ENCODE results near the gene SLC1A1. TPM values are rescaled to one million over a fixed set of nuclear protein-coding genes. Genes with fewer than 3 reads are reported as not detected.
"Not testable (repeated sequence)": the region's sequence is repeated elsewhere in the genome, so short reads cannot be mapped to it uniquely, and the experiment has no call there.

The SLC1A1 gene
- total RNA-seq, 1 donor from 2014 or later, result 2.1 TPM

DNA sequence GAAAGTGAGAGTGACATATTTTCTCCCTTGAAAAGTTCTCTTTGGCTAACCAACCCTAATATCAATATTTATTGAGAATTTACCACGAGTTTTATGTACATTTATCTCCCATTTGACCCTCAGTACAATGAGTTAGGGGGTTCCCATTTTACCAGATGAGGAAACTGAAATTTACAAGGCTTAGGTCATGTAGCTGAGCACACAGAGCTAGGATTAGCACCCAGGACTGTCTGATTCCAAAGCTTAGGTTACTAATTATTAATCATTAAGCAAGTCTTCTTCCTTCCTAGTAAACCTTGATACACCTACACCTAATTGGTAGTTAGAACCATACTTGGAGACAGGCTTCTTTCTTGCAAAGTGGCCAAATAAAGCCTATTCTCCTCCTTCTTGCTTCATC, 12.2 kb downstream of the SLC1A1 start:
- ATAC-seq (no peak), DNase-seq (no peak)
- intact Hi-C loops (cut with micrococcal nuclease), result no loop called here

DNA sequence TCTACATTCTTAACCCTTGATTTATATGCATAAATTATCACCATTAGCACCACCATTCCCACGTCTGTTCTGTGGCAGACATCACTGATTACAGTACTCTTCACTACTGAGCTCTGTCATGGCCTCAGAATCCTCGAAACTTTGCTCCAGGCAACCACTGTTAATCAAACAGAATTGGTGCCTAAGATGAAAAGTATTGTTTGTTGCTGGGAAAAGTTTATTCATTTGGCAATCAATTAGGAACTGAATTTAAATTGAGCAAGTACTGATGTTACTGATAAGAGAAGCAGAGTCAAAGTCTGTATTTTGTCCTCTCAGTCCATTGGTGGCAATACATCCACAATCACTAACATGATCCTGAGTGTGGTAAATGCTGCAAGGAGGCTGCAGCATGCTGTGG, 12.8 kb downstream of the SLC1A1 start:
- intact Hi-C loops (cut with micrococcal nuclease), result no loop called here

DNA sequence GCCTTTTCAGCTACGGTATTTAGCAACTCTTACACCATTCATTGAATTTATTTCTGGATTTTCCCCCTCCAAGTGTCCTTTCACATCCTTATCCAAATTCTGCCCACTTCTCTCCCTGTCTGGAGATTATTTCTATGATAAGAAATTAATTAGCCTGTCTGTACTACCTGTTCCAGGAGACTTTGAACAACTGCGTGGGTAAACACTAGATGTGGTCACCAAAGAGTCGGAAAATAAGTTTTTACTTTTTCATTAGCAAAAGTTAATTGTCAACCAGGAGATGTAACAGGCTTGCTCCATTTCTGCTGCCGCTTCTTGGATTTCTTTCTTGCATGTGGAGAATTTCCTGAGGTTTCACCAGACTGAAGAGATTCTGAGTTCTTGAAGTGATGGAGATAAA, 14.0 kb downstream of the SLC1A1 start:
- DNase-seq, result no peak
- intact Hi-C loops (cut with micrococcal nuclease), result no loop called here

More for the DNA sequence above, 12.8 kb downstream of the SLC1A1 start:
- ATAC-seq (no peak), DNase-seq (no peak)

DNA sequence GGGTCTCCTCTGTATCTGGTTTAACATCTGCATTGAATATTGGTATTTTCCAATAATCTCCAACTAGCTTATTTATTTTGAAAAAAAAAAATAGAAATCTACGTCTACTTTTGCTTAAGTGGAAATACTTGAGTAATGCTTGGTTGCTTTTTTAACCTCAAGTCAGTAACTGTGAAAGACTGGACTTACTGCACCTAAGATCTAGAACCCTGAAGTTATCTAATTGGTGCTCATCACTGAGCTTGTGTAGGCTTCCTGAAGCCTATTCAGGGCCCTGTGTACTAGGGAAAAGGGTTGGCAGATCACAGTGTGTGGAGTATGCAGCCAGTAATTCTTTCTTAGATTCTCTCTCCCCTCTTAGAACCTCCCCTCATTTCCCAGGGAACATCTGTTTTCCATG, 16.2 kb downstream of the SLC1A1 start:
- DNase-seq (no peak), ATAC-seq (no peak)
- intact Hi-C loops (cut with micrococcal nuclease), result no loop called here

More for the DNA sequence above, 14.0 kb downstream of the SLC1A1 start:
- no peak for ATAC-seq

DNA sequence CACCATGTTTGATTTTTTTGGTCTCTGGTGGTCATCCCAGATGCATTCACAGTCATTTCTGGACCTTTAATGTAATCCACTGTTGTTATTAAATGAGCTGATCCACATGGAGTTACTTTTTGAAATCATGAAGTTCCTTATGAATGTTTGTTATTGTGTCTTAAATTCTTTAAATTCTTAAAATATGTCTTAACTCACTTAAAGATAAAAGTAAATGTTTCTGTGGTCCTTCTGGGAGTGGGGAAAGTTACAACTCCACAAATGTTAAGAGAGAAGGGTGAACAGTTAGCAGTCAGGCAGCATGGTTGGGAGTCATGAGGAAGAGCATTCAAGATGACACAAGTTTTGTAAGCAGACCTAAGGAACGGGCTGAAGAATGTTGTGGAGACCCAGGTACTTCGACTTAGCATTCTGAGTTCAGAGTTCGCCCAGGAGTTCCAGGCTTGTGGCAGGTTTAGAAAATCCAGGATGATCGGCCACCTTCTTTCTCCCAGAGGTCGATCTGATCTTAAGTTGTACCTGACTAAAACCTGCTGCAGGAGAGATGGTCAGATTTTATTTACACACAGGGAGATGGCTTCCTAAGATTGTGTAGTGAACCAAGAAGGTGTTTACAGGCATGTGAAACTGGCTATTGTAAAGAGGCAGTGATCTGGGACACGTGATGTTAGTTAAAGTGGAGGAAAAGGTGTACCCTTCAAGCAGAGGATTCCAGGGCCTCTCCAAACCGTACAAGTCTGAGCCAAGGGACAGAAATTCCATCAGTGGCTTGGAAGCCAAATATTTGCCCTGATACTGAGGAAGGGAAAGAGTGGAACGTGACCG, 17.2 kb downstream of the SLC1A1 start:
- ATAC-seq (no peak), DNase-seq (no peak)
- intact Hi-C loops (cut with micrococcal nuclease), result no loop called here

DNA sequence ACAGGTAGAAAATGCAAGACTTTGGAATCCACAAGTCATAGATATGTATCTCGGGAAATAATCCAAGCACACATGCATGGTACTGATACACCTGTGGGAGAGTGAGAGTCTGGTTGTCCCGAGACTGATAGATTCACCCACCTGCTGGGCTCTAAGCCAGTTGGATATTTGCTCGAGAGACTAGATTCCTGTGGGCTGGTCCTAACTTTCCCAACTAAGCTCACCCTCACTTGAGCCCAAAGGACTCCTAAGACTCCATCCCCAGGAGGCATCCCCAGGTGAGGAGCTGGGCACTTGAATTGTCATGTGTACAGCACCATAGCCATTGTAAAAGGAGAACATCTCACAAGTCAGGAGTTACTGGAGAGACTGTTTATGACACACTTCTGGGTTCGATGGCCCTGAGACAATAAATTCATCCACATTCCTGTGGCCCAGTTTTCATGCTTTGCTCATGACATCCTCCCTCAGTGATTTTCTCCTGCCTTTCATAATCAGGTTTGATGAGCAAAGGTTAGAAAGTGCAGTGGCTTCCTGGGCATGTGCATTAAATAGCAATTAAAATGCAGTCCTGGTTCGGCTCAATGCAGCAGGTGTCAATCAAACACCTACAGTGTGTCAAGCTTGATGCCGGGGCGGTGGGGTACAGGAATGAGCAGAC, 18.1 kb downstream of the SLC1A1 start:
- intact Hi-C loops (cut with micrococcal nuclease), result no loop called here
- DNase-seq, result no peak
- no peak for ATAC-seq

DNA sequence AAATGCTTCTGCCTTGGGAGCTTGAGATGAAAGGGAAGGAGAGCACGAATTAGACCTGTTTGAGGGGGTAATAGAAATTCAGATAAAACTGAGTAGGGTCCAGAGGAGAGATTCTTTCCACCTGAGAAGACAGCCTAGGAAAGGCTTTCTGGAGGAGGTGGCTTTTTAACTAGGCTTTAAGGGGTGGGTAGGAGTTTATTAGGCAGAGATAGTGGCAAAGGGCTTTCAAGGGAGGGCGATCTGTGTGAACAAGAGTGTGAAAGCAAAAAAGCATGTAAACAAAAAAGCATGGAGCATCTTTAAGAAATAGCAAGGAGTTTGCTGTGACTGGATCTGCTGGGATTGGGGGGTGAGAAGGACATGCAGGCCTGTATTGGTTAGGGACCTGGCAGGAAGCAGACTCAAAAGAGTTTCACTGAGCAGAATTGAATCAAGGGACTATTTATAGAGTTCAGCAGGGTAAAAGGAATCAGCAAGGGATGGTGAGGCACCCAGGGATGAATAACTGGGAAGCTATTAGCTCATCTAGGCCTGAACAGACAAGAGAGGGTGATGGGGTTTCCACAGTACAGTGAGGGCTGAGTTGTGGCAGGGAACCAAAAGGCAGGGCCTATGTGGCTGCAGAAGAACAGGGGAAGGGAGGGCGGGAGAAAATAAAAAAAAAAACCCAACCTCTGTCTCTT, 18.8 kb downstream of the SLC1A1 start:
- no peak for DNase-seq
- intact Hi-C loops (cut with micrococcal nuclease), result no loop called here
- no peak for ATAC-seq

DNA sequence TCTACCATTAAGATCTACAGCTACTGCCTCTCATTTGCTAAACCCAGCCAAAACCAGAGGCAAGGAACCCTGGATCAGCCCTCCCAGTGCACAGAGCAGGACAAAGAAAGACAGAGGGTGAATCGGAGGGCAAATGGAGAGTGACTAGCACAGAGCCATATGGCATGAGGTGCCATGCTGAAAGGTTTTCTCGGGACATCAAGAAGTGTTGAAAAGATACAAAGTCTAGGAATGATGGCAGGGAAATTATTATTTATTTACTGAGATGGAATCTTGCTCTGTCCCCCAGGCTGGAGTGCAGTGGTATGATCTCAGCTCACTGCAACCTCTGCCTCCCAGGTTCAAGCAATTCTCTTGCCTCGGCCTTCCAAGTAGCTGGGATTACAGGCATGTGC, 19.3 kb downstream of the SLC1A1 start:
- intact Hi-C loops (cut with micrococcal nuclease), result no loop called here
- DNase-seq, result no peak
- ATAC-seq, result no peak

DNA sequence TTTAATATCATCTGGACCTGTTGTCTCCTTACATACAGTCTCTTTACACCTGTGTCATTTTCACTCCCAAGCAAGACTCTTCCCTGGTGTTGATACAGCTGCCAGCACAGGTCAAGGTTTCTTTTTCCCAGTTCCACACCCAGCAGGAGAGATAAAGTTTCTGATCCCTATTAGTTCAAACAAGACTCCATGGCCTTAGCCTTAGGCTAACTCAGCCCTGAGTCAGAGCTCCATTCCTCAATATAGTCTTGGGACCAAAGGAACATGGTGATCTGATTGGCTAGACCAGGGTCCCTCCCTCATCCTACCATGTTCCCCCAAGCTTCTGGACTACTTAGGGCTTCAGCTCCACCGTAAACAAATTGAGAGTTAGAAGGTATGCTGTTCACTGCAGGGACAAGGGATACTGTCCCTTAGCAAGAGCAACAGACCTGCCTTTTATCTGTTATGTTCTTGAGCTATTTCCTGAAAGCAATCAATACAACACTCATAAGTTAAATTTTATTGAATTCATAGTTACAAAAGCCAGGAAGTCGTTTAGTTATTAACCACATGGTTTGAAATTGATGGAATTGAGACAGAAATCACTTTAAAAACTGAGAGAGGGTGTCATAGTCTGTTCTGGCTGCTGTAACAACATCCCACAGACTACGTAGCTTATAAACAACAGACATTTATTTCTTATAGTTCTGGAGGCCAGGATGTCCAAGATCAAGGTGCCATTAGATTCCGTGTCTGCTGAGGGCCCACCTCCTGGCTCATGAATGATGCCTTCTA, 20.5 kb downstream of the SLC1A1 start:
- ATAC-seq (no peak), DNase-seq (no peak)
- intact Hi-C loops (cut with micrococcal nuclease), result no loop called here

DNA sequence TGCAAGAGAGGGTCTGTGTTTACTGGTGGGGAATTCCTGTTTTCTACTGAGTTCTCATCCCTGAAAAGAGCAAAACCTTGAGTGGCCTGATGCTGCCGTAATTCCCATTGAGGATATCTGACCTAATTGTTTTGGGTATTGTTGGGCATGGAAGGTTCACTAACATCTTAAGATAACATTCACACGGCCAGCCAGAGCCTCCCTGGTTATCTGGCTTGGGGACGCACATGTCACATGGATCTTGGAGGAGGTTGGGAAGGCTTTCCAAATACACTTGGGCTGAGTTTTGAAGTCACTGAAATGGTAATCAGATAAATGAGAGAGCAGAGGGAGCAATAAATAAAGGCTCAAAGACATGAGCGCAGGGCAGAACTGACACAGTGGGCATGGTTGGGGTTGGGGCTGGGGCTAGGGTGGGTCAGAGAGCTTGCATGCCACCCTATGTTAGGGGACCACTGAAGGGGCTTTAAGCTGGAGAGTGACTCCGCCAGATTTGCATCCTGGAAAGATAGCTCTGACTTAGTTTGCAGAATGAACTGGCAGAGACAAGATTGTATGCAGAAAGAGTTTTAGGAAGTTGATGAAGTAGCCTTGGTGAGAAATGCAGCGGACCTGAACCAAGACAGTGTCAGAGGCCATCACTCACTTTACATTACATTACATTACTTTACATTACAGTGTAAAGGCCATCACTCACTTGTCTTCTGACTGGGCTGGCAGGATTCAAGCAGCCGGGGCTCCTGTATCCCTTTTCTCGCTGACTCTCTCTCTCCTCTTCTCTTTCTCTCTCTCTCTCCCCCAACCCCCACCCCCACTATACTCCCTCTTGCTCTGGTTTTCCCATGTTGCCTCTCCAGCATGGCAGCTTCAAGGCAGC, 24.2 kb downstream of the SLC1A1 start:
- ATAC-seq, result no peak
- intact Hi-C loops (cut with micrococcal nuclease), result no loop called here
- DNase-seq, result no peak

DNA sequence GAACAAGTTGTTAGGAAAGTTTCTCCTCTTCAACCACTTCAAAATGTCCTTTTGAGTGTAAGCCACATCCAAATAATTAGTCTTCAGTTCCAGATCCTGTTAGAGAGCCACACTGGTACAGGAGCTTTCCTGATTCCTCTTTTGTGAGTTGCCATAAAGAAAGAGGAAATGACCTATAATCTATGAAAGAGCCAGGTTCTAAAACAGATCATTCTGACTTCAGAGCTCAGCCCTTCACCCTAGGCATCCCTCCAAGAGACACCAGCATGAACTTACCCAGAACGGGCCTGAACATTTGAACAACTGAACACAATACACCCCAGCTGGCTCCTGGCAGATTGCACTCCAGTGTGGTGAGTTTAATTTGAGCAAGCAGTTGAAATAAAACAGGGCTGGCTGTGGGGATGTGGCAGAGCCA, 25.7 kb downstream of the SLC1A1 start:
- no peak for DNase-seq
- ATAC-seq, result no peak
- intact Hi-C loops (cut with micrococcal nuclease), result no loop called here

DNA sequence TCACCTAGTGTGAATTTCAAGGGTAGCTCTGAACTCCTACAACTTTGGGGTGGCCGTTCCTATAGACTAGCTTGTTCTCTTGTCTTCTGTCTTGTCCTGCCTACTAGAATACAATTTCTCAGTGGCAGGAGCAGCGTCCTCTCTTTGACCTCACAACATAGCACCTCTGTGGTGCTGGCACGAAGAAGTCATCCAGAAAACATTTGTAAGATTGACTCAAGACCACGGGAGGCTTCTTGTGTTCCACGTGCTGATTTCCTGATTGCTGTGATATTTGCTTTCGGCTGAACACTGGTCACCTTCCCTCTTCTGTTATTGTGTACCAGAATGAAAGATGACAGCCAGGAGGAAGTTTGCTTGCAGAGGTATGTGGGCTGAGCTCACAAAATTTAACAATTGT, 27.0 kb downstream of the SLC1A1 start:
- no peak for ATAC-seq
- intact Hi-C loops (cut with micrococcal nuclease), result no loop called here
- DNase-seq, result no peak

DNA sequence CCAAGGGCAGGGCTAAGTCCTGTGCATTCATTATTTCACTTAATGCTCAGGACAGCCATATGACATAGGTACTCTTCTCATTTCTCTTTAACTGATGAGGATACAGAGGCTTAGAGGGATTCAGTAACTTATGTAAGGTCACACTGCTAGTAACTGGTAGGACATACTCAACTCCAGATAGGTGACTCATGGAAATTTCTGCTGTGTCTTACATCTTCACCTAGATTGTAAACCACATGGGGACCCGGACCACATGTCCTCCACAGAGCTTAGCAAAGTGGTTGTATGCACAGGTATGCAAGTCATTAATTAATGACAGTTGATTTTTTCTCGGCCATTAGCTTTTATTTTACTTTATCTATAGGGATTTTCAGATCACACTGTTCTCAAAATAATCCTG, 29.3 kb downstream of the SLC1A1 start:
- ATAC-seq (no peak), DNase-seq (no peak)
- intact Hi-C loops (cut with micrococcal nuclease), result no loop called here

DNA sequence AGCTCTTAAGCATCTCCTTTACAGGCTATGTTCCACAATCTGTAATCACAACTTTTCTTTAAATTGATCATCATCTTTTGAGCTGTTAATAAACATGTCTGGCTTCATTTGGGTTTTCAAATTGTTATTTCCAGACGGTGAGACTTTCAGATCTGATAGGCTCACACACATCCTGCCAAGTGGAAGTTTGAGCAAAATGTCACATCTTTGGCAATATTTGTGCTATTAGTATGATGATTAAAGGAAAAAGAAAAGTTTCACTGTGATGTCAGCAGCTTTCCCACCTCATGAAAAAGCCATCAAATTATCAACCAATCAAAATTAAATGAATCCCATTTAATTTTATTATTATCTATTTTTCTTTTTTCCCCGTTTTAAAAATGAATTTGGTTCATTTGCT, 29.8 kb downstream of the SLC1A1 start:
- ATAC-seq, result no peak
- DNase-seq, result no peak
- intact Hi-C loops (cut with micrococcal nuclease), result no loop called here

DNA sequence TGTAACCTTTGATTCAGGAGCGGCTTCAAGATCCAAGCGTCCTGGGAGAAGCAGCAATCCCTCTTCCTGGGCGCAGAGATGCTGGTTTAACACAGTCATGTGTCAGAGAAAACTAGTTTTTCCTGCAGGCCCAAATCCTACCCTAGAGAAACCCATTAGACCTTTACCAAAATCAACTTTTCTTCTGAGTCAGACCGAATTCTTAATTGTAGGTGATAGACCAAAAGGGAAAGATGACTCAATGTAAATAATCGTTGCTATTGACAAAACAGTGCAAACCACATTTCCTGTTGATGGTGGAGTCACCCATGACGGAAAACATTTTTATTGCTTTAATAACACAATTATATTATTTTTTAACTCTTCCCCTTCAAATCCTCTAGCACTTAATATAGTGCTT, 40.1 kb downstream of the SLC1A1 start:
- intact Hi-C loops (cut with micrococcal nuclease), result no loop called here
- ATAC-seq, result no peak
- DNase-seq, result no peak

DNA sequence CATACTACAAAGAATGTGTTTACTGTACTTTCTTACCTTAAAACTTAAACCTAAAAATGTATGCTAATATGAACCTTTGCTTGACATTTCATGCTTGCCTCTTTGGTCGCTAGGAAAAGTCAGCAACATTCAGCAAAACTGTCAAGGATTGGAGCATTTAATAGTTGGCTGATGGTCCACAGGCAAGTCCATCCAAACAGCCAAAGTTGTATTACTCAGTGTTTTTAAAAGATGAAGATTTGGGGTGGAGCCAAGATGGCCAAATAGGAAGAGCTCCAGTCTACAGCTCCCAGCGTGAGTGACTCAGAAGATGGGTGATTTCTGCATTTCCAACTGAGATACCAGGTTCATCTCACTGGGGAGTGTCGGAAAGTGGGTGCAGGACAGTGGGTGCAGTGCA, 40.6 kb downstream of the SLC1A1 start:
- ATAC-seq; DNase-seq; intact Hi-C loops (cut with micrococcal nuclease): not testable (repeated sequence)

DNA sequence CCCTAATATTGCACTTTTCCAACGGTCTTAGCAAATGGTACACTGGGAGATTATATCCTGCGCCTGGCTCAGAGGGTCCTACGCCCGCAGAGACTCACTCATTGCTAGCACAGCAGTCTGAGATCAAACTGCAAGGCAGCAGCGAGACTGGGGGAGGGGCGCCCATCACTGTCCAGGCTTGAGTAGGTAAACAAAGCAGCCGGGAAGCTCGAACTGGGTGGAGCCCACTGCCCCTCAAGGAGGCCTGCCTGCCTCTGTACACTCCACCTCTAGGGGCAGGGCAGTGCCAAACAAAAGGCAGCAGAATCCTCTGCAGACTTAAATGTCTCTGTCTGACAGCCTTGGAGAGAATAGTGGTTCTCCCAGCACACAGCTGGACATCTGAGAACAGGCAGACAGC, 41.1 kb downstream of the SLC1A1 start:
- DNase-seq; ATAC-seq; intact Hi-C loops (cut with micrococcal nuclease): not testable (repeated sequence)

DNA sequence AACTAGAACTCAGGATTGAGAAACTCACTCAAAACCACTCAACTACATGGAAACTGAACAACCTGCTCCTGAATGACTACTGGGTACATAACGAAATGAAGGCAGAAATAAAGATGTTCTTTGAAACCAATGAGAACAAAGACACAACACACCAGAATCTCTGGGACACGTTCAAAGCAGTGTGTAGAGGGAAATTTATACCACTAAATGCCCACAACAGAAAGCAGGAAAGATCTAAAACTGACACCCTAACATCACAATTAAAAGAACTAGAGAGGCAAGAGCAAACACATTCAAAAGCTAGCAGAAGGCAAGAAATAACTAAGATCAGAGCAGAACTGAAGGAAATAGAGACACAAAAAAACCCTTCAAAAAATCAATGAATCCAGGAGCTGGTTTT, 43.6 kb downstream of the SLC1A1 start:
- ATAC-seq; intact Hi-C loops (cut with micrococcal nuclease); DNase-seq: not testable (repeated sequence)

DNA sequence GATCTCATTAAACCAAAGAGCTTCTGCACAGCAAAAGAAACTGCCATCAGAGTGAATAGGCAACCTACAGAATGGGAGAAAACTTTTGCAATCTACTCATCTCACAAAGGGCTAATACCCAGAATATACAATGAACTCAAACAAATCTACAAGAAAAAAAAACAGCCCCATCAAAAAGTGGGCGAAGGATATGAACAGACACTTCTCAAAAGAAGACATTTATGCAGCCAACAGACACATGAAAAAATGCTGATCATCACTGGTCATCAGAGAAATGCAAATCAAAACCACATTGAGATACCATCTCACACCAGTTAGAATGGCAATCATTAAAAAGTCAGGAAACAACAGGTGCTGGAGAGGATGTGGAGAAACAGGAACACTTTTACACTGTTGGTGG, 45.9 kb downstream of the SLC1A1 start:
- intact Hi-C loops (cut with micrococcal nuclease); DNase-seq; ATAC-seq: not testable (repeated sequence)

All from left ventricle myocardium superior (tissue), 1 donor.